Upper lobe of right lung (tissue), 1 donor: Measurements from ENCODE around the gene PRAC1. TPM values are rescaled to one million over a fixed set of nuclear protein-coding genes. Genes with fewer than 3 reads are reported as not detected.

Source experiments
- ATAC-seq: fragments of 200-7000 bp; cut with Tn5 transposase; one replicate; pipeline ENCODE4 v1.9.1; 2020; ENCODE audit warnings: mild to moderate bottlenecking, moderate library complexity
- DNase-seq: peaks from one replicate; pipeline ENCODE4 v3.0.0-alpha.2; 2020
- H3K27ac ChIP-seq: fragments of 200-600 bp; one replicate; pipeline ENCODE4 v1.8.0; 2022
- H3K27me3 ChIP-seq: fragments of 200-600 bp; one replicate; pipeline ENCODE4 v1.8.0; 2022; ENCODE audit warnings: mild to moderate bottlenecking
- H3K36me3 ChIP-seq: fragments of 200-600 bp; one replicate; pipeline ENCODE4 v1.8.0; 2022
- H3K4me1 ChIP-seq: fragments of 200-600 bp; one replicate; pipeline ENCODE4 v1.8.0; 2022
- H3K4me3 ChIP-seq: fragments of 200-600 bp; one replicate; pipeline ENCODE4 v1.8.0; 2022; ENCODE audit warnings: mild to moderate bottlenecking
- H3K9me3 ChIP-seq: fragments of 200-600 bp; one replicate; pipeline ENCODE4 v1.8.0; 2022
- intact Hi-C: fragments of 100-400 bp; cut with DNase I; formaldehyde crosslinking; loops from one replicate; pipeline ENCODE4 v1.11.0; 2022
- total RNA-seq: library from RNA; stranded (reverse); fragmentation: NEBNext Ultra II Directional; extraction: Animal tissue kit (Norgen Biotek cat#: 25700); gene quantifications from one replicate; pipeline ENCODE4 v1.2.1, GENCODE V29; 2021
- TF ChIP-seq, protein P1 (sequence below): fragments of 200-600 bp; IDR thresholded peaks from one replicate; pipeline ENCODE4 v1.8.0; 2022; ENCODE audit warnings: antibody characterized with exemption
- donor health status: DM: no; HTN: yes; CAD: no; lungs with severe emphysema.

PRAC1 gene
- total RNA-seq, 1 donor from 2014 or later, result not detected

DNA sequence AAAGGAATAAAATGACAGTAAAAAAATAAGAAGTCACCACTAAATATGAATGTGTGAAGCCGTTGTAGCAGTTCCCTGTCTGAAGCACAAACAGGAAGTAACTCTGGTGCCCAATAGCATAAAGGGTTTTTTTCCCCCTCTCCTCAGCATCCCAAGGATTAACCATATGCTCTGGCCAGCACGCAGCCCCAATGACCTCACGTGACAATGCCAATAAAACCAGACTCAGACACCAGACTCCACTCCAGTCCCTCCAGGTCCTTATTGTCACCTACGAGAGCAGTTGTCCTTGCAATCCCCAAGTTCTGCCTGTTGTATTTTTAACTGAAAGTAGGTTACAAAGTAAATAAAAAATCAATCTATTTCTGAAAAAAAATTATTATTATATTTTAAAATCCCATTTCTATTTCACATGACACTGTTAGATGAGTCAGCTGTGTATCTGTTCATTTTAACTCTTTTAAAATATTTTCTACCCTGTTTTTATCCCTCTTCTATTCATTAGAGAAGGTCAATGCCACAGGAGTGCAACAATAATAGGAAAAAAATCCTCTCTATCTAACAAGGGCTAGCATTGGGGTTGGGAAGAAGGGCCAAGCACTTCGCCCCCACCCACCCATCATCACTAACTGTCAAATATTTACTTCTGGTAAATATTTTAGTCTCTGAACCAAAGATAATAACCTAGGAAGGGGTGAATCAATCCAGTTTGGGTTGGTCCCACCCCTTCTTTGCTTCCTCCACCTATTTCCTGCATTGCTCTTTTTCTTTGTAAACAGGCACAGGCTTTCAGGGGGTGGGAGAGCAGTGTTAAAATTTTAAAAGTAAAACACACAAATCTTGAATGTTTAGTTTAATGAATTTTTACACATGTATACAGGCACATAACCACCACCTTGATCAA, 6.6 kb downstream of the PRAC1 start:
- H3K4me3 ChIP-seq, result no peak overlapping the region
- intact Hi-C loops, result no loop called here
- ATAC-seq (no peak), DNase-seq (no peak)
- no peaks in the 10 kb centered on the region for H3K9me3 ChIP-seq
- H3K27me3 ChIP-seq, result peaks cover 100% of the 10 kb centered on the region
- no peaks in the 10 kb centered on the region for H3K4me1 ChIP-seq
- H3K36me3 ChIP-seq, result no peaks in the 10 kb centered on the region
- H3K27ac ChIP-seq, result no peak overlapping the region
- TF ChIP-seq, protein P1, sequence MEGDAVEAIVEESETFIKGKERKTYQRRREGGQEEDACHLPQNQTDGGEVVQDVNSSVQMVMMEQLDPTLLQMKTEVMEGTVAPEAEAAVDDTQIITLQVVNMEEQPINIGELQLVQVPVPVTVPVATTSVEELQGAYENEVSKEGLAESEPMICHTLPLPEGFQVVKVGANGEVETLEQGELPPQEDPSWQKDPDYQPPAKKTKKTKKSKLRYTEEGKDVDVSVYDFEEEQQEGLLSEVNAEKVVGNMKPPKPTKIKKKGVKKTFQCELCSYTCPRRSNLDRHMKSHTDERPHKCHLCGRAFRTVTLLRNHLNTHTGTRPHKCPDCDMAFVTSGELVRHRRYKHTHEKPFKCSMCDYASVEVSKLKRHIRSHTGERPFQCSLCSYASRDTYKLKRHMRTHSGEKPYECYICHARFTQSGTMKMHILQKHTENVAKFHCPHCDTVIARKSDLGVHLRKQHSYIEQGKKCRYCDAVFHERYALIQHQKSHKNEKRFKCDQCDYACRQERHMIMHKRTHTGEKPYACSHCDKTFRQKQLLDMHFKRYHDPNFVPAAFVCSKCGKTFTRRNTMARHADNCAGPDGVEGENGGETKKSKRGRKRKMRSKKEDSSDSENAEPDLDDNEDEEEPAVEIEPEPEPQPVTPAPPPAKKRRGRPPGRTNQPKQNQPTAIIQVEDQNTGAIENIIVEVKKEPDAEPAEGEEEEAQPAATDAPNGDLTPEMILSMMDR, result no peak

DNA sequence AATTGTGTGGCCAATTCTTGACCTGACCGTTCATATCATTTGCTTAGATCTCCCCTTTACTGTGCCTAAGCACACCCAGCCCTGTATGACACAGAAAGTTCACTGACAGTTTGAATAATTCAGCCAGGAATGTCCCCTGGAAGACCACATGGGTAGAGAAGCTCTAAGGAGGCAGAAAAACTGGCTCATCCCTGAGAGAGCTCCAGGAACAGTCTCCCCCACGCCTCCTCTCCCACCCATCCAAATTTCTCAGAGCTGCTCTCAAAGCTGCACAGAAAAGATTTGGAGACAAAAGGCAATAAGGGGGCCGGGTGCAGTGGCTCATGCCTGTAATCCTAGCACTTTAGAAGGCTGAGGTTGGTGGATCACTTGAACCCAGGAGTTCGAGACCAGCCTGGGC, 11.2 kb downstream of the PRAC1 start:
- H3K4me1 ChIP-seq, result no peaks in the 10 kb centered on the region
- H3K27ac ChIP-seq, result no peak overlapping the region
- no peak overlapping the region for H3K4me3 ChIP-seq
- TF ChIP-seq, protein P1, result no peak
- DNase-seq (no peak), ATAC-seq (no peak)
- intact Hi-C loops, result no loop called here
- no peaks in the 10 kb centered on the region for H3K36me3 ChIP-seq
- H3K27me3 ChIP-seq, result peaks cover 96% of the 10 kb centered on the region
- no peaks in the 10 kb centered on the region for H3K9me3 ChIP-seq

DNA sequence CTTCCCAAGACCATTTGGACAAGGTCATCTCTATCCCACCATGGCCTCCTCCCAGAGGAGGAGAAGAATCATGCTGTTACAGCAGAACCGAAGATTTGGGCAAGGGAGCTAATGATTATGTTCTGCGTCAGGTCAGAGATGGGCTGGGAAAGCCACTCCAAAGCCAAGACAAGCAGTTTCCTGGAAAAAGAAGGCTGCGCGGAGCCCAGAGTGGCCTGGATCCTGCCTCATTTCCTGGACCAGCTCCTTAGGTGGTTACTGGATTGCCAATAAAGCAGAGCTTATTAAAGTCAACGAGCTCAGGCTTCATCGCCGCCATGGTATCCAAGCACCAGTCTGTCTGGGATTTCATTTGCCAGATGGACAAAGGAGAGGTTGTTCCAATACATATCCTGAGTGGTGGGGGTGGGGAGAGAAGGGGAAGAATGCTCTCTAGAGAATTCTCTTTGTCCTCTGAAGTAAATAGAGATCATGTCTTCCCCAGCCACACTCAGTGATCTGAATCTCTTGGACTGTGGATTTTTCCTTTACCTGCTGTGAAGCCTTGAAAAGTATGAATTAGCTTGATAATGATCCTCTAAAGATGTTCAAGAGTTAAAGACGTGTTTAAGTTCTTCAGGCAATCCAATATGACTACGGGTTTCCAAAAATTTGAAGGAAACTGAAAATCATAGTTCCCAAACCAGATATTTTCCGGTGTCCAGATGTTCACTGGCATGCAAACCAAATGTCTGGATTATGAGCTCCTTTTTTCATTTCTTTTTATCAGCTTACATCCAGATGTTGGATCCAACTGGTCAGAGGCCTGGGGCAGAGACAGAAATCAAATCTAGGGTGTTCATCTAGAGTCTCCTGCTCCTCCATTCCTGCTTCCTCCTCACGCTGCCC, 17.7 kb downstream of the PRAC1 start:
- Histone ChIP-seq H3K4me1 (no peaks in the 10 kb centered on the region), H3K27me3 (peaks cover 79% of the 10 kb centered on the region), H3K9me3 (no peaks in the 10 kb centered on the region), H3K36me3 (no peaks in the 10 kb centered on the region), H3K4me3 (no peak overlapping the region), H3K27ac (no peak overlapping the region)
- TF ChIP-seq, protein P1, result no peak
- intact Hi-C loops, result no loop called here
- DNase-seq (no peak), ATAC-seq (no peak)

GRCh38 chr17:48701864-48702532, 20.3 kb downstream of the PRAC1 start:
- H3K27me3 ChIP-seq, result peaks cover 76% of the 10 kb centered on the region

DNA sequence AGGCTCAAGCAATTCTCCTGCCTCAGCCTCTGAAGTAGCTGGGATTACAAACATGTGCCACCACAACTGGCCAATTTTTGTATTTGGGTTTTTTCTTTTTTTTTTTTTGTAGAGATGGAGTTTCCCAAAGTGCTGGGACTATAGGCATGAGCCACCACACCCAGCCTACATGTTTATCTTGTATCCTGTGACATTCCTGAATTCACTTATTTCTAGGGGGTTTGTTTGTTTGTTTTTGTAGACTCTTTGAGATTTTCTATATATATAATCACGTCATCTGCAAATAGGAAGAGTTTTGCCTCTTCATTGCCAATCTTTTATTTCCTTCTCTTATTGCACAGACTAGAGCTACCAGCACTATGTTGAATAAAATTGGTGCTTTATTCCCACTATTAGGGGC, 29.1 kb downstream of the PRAC1 start:
- H3K27ac ChIP-seq, result no peak overlapping the region
- ATAC-seq (no peak), DNase-seq (no peak)
- intact Hi-C loops, result no loop called here
- no peak overlapping the region for H3K4me3 ChIP-seq
- H3K36me3 ChIP-seq, result no peaks in the 10 kb centered on the region
- TF ChIP-seq, protein P1, result no peak
- H3K9me3 ChIP-seq, result no peaks in the 10 kb centered on the region
- no peaks in the 10 kb centered on the region for H3K4me1 ChIP-seq
- H3K27me3 ChIP-seq, result peaks cover 53% of the 10 kb centered on the region

More at GRCh38 chr17:48701864-48702532, 20.3 kb downstream of the PRAC1 start:
- TF ChIP-seq, protein P1, result no peak
- Histone ChIP-seq H3K36me3 (no peaks in the 10 kb centered on the region), H3K27ac (no peak overlapping the region), H3K4me1 (no peaks in the 10 kb centered on the region), H3K4me3 (no peak overlapping the region), H3K9me3 (no peaks in the 10 kb centered on the region)
- intact Hi-C loops, result no loop called here
- DNase-seq (no peak), ATAC-seq (no peak)
